GM19328 (cell line): Measurements from ENCODE around the gene MAML2.

Source experiments
- ATAC-seq: cut with Tn5 transposase; IDR thresholded peaks from one replicate; pipeline ENCODE4 v1.9.1; 2021; ENCODE audit warnings: mild to moderate bottlenecking, moderate library complexity; ENCODE audit not compliant: unreplicated experiment

The MAML2 gene

DNA sequence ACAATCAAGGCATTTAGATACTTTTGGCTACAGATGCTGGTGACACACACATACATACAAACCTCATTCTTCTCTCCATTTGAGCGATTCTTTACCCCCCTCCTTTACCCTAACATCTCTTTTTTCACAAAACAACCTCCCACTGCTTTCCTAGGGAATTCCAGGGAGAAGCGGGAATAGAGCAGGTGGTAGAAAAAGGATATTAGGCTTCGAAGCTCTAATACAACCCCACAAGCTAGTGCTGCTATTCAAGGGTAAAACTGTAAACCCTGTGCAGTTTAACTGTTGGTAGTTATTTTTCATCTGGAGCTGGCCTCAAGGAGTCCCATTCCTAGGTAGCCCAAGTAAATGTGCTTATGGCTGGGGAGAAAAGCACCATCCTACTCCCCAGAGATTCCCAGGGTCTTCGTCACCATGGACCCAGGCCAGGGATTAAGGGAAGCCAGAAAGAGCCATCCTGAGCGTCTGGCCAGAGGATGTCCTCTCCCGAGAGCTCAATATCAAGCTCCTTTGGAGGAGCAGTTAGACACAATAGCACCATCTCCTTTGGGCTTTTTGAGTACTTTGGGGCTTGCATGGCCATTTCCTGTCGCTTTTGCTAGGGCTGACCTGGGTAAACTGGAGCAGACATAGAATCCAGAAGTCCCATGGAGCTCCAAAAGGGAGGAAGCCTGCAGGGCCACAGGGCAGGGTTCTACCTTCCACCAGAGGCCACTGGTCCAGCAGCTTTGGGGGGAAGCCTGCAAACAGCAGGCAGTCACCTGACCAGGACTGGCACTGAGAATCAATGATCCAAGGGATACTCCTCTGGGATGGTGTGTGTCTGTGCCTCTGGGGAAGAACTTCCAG is 3.1 kb downstream of the MAML2 start:
- ATAC-seq = no peak

DNA sequence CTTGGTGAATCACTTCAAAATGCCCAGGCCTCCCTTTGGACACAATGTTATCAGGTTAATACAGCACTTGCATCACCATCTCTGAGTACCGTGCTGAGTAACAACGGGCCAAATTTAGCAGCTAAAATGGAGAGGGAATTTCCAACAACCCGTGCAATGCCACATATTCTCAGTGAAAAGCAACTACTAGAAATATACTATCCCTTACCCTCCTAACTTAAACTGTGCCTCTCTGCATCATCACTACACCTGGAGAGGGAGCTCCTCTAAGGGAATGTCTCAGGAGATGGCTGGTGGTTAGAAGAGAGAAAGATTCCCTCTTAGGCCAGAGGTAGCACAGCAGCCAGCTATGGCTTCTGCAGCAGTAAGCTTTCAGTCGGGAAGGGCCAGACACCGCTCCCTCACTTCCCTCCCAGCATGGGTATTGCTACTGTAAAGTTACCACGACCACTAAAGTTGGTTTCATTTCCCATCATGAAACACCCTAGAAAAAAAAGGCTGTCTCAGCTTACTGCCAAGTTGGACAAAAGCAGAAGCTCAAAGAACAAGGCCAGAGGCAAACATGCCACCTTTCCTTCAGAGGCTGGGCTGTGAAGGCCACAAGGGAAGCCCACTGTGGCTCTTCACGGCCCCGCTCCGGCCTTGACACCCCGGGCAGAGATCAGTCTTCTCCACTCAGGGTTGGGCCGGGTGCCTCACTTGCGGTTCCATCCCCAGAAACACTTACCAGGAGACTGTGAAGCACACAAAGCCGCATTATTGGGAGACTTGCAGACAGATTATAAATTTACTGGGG is 3.9 kb downstream of the MAML2 start:
- ATAC-seq = peak; percentile 31

DNA sequence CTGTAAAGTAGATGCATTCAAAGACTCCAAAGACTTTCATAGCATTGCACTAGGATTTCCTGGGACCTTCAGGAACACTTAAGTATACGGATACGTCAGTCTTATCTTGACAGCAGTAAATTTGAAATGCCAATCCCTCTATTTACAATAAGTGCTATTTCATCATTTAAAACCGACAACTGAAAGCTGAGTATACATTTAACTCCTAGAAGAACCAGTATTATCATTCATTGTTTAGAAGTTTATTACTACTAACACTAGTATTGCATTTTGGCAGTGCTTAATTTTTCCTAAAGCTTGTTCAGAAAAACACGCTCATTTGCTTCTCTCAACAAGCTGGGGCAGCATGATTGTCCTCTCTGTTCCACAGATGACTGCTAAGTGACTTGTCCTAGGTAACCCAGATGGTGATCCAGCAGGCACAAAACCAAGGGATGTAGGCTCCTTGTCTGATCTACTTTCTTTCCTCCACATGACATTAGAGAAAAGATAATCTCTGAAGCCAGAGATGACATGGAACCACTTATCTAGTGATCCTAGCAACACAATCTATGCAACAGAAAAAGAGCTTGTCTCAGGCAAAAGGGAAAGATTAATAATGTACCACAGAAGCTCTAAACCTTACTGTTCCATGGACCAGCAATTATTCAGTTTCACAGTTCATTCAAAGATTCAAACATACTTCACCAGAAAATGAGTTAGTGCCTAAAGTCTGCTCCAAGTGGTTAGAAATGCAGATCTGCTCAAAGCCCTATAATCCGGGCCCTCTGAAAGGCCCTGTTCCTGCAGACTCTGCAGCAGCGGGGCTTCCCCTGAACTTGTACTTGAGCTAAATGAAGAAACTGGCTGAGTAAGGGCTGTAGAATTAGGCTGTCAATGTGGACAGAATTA is 5.2 kb downstream of the MAML2 start:
- peak; percentile 32 for ATAC-seq

DNA sequence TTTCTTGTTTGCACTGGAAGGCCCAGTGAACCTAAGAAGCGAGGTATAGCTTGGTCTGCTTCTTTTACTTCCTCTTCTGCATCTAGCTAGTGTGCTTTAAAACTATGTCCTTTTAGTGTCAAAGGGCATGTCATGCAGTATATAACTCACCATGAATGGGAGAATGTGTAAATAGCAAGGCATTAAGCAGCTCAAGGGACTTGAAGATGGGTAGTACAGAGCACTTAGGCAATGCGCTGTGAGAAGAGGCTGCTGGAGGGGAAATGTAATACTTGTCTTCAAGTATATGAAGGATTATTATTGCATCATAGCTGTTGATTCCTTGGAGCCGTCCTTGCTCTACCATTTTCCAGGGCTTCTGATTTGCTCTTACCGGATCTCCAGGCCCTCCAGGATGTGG is 7.6 kb downstream of the MAML2 start:
- ATAC-seq = no peak

DNA sequence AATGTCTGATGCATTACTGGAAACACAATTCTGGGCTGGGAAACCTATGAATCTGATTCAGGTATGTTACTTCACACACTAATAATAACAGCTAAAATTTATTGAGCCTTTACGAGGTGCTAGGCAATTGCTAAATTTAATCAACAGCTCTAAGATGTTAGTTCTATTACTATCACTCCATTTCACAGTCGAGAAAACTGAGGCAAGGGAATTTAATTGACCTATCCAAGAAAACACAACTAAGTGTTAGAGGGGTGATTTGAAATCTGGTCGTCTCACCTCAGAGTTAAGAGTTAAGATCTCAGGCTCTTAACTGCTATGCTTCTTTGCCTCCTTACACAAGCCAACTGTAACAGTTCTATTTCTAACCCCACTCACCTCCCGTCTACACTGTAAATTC is 8.8 kb downstream of the MAML2 start:
- ATAC-seq = no peak

DNA sequence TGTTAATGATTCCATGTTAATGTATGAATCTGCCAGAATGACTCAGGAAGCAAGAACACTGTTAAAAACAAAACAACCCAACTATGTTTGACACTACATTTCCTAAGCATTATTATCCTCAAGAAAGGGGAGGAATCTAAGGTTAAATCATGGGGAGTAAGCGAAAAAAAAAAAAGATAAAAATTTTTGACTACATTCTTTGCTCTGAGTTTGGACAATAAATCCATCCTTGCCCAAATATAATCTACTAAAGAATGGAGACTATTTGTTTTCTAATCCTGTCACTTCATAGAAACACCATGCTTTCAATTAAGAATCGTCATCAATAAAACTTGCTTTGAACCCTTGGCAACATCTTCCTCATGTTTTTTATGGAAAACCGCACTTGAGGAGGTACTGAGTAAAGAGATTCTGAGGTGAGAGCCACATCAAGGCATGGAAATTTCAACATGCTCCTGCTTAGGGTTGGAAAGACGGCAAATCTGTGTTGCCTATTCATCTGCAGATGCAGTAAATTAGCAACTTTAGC is 9.7 kb downstream of the MAML2 start:
- ATAC-seq = no peak

DNA sequence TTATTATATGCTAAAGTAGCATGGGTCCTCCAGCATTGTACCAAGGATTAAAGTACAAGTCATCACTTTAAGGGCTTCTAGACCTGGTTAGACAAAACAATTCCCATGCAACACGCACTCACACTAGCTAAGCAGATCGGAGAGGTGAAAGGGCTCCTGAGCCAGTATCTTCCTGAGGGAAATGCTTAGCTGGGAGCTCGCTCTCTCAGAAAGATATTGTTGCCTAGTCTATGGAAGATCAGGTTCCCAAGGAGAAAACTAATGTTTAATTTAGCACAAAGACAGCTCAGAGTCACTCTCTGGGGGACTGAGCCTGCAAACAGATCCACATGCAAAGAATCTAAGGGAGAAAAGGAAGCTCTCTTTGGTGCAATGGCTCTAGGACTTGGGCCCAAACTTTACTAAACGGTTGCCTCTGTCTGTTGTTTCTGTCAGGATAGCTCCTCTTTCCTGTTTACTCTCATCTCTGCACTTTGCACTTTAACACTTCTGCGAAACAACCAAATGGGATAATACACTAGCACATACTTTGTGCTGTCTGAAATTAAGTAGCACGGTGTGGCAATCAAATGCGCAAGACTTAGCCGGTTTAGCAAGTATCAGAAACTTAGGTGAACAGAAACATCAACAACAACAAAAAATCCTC is 10.7 kb downstream of the MAML2 start:
- ATAC-seq = no peak

DNA sequence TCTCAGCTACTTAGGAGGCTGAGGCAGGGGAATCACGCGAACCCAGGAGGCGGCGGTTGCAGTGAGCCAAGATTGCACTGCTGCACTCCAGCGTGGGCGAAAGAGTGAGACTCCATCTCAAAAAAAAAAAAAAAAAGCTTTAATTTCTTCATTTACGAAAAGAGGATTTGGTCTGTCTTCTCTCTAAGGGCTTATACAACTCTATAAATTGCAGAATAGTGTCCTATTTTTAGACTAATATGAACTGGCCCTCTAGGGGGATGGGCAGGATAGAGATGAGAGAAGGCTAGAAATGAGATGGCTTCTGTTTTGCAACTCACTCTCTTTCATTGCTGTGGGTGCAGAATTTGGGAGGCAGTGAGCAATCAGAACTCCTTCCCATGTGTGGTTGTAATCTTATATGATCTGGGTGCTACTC is 11.3 kb downstream of the MAML2 start:
- ATAC-seq = no peak

DNA sequence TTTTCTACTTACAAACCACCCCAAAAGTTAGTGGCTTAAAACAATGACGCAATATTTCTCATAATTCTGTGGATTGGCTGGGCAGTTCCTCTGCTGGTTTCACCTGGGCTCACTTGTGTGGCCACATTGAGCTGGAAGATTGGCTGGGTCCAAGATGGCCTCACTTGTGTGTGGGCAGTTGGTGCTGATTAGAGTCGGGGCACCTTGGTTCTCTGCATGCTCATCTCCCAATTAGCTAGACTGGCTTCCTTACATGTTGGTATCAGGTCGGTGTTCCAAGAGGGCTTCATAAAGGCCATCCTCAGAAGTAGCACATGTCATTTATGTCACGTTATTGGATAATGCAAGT is 12.5 kb downstream of the MAML2 start:
- no peak for ATAC-seq

DNA sequence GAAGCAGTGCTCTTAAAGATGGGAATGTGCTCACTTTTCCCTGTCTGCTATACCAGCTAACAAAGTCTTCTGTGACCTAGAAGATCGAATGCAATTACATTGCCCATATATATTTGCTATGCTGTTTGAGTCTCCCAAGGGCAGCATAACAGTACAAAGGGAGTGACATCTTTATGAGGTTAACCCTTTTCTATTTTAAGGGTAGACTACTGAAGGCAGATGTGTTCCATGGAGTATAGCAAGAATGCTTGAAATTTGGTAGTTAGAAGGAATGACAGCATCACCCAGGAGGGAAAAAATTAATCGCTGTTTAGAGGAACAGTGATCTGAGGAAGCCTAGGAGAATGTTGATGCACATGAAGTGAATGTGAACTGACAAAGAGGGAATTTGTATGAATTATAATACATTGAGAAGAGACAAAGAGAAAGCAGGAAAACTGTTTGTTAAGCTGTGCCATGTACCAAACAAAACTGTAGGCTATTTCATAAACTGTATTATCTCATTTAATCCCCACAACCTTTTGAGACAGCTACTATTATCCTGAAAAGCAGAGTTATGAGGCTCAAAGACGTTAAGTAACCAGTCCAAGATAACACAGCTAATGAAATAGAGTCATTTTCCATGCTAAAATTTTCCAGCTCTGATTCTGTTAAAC is 13.0 kb downstream of the MAML2 start:
- ATAC-seq = no peak

DNA sequence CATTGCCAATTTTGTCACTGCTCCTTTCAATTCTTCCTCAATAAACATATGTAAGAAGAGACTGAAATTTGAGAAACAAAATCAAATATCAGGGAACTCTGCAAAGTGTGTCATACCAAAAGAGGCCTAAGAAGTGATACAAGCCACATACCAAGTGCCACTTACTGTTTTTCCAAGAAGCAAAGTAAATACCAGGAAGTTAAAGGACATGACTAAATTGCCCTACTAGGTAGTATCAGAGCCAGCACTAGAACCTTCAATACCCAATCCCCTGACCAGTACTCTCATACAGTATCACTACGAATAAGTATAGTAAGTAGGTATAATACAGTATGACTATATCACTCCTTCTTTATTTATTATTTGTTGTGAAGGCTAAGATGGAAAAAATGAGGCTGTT is 13.6 kb downstream of the MAML2 start:
- no peak for ATAC-seq

DNA sequence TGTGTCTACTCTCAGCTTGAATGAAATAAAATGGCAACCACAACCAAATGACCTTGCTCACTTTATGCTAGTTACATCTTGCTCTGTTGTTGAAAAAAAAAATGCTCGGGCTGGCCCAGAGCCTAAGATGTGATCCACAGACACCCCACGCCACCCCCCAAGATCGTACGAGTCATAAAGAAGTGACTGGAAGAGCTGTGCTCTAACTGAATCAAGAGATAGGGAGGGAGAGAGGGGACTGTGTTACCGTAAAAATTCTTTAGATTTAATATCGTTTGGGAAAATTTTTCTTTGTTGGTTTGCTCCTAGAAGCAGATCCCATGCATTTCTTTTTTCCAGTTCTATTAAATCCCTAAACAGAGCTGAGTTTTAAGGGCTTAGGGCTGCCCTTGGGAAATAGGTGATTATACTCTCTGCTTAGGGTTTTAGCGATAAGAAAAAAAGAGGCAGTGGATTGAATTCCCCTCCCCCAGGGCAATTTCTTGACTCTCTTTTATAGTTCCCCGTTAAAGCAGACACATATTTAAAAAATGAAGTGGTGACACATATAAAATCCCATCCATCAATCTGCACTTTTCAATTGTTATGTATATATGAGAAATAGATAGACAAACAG is 14.5 kb downstream of the MAML2 start:
- ATAC-seq = no peak

DNA sequence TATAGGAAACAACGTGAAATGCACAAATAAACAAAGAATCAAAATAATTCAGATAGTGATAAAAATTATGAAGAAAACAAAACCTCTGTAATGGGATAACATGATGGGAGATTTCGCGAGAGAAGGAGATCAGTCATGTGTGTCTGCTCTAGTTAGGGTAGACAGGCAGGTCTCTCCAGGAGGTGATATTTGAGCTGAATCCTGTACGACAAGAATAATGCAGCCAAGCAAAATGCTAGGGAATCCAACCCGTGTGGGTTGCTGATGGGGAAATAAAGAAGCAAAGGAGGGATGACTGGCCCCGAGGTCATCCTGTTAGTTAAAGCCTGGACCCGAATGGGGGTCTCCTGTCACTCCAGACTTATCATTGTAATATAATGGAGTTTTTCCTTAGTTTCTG is 16.0 kb downstream of the MAML2 start:
- ATAC-seq = no peak

DNA sequence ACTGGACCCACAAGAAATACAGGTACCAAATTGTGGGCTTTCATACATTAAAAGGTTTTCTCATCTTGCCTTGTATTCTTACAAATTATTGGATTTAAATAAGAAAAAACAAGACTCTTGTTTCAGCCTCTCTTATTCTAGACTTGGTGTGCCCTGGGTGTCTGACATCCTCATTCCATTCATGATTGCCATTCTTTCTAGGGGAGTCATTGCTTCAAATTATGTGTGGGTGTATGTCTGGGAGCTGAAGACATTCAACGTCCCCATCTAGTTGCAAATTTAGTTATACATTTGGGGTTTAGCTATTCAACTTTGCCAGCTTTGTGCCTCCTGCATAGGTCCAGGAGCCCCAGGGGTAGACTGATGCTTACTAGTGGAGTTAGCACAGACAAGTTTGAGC is 18.1 kb downstream of the MAML2 start:
- no peak for ATAC-seq

DNA sequence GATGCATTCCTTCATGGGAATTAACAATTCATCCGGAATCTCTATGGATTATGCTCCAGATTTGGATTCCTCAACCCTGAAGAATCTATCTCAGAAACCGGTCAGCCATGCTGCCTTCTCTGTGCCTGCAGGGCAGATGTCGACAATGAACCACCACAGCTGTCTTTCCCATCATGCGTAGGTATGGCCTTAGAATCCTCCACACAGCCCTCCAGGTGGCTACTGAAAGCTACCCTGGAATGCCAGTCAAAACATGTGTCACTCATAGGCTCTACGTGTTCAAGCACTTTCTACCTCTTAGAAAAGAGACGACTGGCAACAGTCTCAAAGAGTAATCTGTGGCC is 19.4 kb downstream of the MAML2 start:
- ATAC-seq = no peak

DNA sequence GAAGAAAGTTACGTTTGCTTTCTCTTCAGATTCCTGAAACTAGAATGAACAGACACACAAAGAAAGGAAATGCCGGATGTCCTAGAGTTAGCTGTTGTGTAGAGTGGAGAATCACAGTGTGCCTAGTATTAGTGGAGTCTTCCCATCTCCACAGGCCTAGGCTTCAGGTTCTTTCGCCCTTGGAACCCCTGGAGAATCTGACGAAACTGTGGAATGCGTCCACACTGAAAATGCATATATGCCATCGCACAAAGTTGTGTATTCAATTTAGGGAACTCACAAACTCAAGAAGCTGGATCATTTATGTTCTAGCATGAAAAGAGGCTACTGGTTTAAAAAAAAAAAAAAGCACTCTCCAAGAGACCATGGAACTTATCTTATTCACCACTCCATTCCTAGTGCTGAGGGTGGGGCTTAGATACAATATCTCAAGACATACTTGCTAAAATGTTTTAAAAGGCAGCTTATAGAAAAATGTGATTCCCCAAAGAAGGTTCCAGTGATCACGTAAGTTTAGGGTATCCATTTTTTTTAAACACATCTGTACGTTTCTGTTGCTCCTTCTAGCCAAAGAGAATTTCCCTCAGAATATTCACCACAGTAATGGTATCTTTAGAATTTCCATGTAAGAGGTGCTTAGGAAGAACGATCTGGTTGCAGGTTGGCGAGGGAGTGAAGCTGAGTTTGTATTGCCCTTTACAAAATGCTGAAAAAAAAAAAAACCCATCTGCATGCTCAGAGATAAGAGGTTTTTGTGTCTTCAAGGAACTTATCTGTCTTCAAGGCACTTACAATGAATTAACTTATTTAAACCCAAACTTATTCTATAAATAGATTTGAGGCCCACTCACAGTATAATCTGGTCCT is 20.0 kb downstream of the MAML2 start:
- no peak for ATAC-seq

DNA sequence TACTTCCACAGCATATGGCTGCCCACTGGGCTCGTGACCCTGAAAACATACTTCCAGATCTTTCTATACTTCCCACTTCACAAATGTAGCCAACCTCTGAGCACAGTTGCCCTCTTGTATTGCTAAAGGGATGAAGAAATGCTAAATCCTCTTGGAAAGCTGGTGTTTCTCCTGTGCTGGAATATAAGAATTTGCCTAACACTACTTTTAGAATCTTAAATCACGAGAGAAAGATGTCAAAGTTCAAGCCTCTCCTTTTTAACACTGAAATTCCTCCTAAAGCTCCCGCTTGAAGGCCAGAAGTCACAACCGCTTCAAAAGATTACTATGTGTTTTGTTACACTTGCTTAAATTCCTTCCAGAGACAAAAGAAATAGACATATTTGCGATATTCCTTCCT is 21.9 kb downstream of the MAML2 start:
- no peak for ATAC-seq

DNA sequence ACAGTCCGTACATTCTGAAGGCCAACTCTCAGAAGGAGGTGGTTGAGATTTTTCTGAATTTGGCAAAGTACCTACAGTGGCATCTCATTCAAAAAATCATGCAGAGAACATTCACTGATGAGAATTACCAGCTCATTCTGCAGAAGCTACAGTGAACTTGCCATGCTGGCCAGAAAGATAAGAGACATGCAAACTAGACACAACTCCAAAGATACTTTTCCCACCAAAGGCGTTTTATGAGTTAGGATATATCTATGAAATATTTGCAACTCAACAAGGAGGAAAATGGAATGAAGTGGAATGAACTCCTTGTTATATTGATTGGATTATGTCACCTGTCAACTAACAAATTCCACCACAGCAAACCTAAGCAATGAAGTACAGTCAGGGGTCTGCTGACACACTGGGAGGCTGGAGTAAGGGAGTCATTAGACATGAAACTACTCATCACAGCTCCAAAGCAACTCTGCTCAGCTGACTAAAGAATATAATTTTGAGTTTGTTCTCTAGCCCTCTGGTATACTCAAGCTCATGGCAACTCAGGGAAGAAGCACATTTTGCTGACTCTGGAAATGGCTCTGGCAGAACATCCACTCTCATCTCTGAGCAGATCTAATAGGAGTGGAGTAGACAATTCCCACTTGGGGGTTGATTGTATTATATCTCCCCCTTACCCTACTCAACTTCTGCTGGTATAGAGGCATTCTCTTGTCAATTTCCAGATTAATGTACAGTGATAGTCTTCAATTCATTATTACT is 22.9 kb downstream of the MAML2 start:
- no peak for ATAC-seq
